DMS79 (cell line): ENCODE data around the gene GKAP1.
A peak's percentile ranks its signal among the peaks of the same experiment; 100 is the strongest.
"Not testable (repeated sequence)": the region's sequence is repeated elsewhere in the genome, so short reads cannot be mapped to it uniquely, and the experiment has no call there.

Experiments
- DNase-seq: peaks from one replicate; lab custom pipeline; 2025; lab: John Stamatoyannopoulos, UW

GKAP1 gene

DNA sequence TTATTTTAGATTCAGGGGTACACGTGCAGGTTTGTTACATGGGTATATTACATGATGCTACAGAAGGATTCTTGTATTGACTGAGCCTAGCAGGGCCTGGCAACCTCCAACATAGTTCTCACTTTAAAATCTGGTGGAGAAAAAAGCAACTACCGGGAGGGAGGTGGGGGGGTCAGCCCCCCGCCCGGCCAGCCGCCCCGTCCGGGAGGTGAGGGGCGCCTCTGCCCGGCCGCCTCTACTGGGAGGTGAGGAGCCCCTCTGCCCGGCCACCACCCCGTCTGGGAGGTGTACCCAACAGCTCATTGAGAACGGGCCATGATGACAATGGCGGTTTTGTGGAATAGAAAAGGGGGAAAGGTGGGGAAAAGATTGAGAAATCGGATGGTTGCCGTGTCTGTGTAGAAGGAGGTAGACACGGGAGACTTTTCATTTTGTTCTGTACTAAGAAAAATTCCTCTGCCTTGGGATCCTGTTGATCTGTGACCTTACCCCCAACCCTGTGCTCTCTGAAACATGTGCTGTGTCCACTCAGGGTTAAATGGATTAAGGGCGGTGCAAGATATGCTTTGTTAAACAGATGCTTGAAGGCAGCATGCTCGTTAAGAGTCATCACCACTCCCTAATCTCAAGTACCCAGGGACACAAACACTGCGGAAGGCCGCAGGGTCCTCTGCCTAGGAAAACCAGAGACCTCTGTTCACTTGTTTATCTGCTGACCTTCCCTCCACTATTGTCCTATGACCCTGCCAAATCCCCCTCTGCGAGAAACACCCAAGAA lies 88.8 kb downstream of the GKAP1 start:
- not testable (repeated sequence) for DNase-seq

DNA sequence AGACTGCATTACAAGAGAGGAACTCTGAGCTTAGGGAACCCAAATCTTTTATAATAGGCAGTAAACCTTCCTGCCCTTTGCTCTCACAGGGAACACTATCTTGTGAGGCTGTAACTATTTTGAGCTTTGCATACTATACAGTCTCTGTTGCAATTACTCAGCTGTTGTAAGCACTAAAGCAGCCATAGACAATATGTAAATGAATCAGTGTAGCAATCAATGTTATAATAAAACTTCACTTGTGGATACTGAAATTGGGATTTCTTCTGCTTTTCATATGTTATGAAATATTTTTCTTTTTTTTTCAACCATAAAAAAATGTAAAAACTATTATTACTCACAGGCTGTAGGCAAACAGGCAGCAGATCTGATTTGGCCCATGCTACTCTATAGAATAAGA lies 93.1 kb downstream of the GKAP1 start:
- DNase-seq = no peak

DNA sequence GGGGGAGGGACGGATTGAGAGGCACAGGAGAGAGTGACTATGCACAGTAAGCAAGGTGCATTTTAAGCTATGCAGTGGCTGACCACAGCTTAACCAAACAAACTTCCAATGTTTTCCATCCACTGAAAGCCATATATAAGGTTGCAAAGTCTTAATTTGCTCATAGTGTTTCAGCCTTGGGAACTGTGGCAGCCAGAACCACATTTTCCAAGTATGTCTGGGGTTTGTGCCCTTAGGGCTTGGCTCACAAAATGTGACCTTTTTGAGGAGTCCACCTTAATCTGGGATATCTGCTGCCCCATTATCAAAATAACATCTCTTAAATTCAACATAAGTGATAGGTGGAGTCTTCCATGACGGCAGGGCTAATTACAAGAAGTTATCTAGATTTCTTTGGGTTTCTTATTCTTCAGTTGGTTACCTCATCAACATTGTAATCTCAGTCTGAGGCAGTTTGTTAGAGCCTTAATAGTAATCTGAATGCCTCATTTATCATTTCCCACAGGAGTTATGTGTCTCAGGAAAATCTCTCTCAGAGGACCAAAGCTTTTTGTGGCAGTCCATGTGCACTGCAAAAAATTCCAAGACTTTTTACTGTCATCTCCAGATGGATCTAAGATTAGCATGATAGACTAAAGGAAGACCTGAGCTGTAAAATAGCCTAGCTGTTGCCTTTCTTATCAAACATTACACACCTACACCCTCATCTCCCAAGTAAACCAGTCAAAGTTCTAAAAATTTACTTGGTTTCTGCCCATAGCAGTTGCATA lies 94.7 kb downstream of the GKAP1 start:
- DNase-seq = no peak

DNA sequence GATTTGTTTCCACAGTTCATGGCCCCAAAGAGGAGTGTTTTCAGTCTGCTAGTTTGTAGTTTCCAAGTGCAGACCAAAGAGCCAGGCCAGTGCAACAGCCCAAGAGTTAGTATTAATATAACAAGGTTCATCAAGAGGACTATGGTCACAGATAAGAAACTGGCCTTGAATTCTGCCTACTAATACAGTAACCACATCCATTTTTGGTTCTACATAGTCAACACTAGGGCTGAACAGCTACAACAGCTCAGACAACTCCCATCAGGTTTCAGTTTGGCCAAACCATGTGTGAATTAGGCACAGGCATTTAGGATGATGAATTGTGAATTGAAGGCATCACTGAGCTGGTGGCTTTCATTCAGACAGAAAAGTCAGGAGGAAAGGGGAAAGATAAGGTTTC lies 96.1 kb downstream of the GKAP1 start:
- DNase-seq = no peak

DNA sequence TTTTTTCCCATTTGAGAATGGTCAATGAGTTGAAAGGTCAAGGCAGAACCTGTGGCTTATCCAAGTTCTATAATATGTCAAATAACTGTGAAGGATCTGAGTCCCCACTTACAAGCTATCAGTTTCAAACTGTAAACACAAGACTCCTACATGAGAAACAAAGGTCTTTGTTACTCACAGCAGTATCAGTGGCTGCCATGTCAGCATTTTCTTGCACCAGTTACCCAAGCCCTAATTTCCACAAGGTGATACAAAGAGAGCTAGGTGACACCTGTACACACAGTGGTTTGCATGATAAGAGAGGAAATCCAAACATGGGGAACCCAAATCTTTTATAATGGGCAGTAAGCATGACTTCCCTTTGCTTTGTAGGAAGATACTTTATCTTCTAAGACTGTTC lies 101.8 kb downstream of the GKAP1 start:
- DNase-seq = no peak

DNA sequence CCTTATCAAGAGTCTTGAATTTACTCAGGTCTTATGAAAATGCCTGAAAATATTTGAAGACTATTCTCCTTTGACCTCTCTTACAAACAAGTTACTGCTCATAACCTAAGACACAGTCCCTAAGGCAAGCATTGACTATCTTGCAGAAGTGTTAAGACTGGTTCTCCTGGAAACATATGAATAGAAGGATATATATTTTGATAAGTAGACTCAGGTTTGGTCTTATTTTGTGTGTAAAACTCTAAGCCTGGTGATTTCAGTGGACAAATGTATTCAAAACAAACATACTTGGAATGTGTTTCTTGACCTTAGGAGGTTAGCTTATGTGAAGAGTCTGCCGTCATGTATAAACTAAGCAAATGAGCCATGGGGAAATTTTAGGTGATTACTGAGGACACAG lies 102.3 kb downstream of the GKAP1 start:
- no peak for DNase-seq

DNA sequence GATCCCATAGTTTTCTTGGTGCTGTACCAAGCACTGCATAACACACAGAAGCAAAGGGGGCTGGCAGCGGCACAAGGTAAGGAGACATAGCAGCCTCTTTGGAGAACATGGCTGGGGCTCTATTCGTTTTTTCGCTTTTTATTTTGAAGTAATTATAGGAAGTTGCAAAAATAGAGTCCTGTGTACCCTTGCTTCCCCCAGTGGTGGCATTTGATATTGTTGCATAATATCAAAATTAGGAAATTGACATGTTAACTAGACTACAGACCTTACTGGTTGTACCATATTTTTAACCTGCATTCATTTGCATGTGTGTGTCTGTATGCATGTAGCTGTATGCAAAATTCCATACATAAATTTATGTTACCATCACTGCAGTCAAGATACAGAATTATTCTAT lies 103.2 kb downstream of the GKAP1 start:
- no peak for DNase-seq

DNA sequence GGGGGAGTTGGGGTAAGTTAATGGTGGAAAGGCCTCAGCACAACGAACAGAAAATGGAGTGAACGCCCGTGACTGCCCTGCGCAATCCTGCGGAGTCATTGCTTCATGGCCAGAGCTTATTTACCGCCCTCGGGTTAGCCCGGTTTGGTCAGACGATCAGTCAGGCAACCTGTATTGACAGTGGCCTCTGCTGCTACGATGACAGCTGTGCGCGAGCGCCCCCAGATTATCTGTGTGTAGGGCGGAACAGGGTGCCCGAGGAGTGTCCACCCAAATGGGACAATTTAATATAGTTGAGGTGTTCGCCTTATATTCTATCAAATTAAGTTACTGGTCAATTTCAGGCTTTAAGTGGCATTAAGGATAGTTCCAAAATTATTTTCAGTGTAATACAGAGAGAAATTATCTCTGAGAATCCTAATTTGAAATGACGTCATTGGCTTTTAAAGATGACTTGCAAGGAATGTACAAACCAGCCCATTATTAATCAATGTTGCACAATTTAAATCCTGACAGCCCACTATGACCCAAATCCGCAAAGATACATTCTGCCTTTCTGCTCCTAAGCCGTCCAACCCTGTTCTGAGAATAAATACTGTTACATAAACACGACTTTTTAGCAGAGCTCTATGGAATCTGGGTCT lies 108.9 kb downstream of the GKAP1 start:
- no peak for DNase-seq

DNA sequence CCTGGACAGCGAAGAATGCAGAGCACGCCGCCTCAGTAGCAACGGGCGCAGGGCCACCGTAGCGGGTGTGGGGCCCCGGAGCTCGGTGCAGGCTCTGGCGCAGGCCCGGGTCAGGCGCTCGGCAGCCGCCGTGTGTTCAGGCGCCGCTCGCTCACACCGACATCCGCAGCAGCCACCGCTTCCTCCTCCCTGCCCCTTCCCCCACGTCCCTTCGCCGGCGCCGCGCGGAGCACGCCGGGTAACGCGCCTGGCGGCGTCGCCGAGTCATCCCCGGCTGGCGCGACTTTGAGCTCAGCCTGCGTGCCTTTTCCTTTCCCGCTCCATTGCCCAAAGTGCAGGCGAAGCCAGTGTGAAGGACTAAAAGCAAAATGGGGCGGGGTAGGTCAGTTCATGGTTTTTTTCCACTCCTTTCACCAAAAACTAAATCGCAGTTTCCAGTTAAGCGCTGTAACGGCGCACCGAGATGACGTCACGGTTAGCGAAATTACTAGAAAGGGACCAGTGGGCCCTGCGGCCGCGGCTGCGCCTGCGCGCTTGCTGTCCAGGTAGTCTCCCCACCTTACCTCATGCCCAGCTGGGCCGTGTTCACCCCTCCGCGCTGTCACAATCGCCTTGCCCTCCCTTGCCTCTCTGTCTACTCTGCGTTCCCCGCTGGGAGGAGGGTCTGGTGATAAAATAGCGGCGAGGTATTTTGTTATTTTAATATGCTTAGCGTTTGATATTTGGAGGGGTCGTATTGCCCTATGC lies 109.6 kb downstream of the GKAP1 start, which contains the start of gene UBQLN1:
TSS of gene UBQLN1 (minus strand) at position 191 of the 747 bp plus-strand sequence. CDS start 279 bp downstream, outside the sequence.
- DNase-seq = peak; percentile 61

DNA sequence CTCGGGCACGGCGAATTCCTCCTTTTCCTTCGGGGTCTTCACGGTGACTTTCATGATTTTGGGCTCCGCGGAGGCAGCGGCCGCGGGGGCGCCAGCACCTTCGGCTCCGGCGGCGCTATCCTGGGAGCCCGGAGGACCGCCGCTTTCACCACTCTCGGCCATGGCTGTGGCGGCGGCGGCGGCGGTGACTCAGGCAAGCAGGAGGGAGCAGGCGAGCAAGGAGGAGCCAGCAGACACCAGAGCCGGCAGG lies 110.1 kb downstream of the GKAP1 start:
- no peak for DNase-seq

DNA sequence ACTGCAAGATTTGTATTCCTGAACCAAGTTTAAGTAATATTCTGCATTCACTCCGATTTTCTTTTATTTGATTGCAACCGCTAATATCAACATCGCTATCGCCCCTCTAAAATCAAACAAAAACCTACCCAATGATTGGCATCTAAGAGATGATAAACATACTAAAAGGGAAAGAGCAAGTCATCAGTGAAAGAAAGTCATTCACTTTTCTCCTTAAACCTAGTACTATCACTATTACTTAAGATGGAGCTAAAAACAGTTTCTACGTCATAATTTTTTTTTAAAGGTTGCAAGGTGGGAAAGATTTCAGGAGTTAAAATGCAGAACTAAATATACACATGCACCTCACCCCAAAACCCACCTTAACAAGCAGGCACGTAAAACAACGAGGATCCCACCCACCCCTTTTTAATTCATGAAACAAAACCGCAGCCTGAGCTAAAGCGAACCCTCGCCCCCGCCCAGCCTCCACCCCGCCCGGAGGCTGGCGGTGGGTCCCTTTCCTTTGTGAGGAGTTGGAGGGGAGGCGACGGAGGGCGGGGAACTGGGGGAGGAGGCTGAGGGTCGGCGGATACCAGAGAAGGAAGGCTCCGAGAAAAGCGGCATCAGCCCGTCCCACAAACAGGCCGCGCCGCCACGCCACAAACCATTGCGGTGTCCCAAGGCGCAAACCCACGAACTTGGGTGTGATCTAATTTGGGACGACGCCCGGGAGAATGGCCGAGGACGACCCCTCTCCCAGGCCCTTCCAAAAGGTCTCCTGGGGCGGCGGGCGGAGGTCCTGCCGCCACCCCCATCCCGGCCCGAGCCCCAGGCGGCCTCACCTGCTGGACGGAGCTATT lies 110.7 kb downstream of the GKAP1 start:
- no peak for DNase-seq

DNA sequence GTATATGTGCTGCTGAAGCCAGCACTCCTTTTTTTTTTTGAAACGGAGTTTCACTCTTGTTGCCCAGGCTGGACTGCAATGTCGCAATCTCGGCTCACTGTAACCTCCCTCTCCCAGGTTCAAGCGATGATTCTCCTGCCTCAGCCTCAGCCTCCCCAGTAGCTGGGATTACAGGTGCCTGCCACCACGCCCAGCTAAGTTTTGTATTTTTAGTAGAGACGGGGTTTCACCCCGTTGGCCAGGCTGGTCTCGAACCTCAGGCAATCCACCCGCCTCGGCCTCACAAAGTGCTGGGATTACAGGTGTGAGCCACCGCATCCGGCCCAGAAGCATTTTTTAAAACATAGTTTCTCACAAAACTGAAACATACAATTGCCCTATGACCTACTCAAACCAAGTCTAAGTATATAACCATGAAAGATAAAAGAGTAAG lies 112.3 kb downstream of the GKAP1 start:
- not testable (repeated sequence) for DNase-seq

DNA sequence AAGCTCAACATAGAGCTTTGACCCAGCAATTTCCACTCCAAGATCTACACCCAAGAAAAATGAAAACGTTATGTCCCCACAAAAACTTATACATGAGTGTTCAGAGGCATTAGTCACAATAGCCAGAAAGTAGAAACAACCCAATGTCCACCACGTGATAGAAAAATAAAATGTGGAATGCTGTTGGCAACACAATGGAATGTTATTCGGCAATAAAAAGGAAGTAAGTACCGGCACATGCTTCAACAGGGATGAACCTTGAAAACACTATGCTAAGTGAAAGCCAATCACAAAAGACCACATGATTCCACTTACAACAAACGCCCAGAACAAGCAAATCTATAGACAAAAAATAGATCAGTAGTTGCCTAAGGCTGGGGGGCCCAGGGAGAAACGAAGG lies 115.8 kb downstream of the GKAP1 start:
- no peak for DNase-seq

DNA sequence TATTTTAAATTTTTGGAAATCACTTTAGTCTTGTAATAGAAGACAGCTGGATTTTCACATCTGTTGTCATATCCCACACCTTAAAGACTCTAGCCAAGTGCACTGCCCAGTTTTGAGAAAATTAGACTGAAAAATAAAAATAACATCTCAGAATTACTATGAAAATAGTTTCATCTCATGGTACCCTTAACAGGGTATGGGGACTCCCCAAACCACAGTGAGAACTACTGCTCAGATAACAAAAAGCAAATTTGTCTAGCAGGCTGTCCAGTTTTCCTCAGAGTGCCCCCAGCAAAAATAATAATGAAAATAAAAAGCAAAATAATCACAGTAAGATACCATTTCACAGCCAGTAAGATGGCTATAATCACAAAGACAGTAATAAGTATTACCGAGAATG lies 116.3 kb downstream of the GKAP1 start:
- DNase-seq = no peak

DNA sequence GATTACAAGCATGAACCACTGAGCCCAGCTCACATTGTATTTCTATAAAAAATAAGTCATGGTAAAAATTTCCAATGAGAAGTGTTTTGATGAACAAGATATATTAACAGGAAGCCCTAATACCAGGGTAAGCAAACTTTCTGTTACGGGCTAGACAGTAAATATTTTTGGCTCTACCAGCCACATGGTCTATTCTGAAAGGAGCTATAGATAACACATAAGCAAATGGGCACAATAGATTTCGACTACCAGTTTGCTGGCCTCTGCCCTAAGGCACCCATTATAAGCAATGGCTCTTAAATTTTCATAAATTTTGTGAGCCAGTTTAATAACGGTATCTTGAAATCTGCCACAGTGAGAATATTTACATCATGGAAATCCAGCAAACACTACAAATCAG lies 118.0 kb downstream of the GKAP1 start:
- DNase-seq = no peak

DNA sequence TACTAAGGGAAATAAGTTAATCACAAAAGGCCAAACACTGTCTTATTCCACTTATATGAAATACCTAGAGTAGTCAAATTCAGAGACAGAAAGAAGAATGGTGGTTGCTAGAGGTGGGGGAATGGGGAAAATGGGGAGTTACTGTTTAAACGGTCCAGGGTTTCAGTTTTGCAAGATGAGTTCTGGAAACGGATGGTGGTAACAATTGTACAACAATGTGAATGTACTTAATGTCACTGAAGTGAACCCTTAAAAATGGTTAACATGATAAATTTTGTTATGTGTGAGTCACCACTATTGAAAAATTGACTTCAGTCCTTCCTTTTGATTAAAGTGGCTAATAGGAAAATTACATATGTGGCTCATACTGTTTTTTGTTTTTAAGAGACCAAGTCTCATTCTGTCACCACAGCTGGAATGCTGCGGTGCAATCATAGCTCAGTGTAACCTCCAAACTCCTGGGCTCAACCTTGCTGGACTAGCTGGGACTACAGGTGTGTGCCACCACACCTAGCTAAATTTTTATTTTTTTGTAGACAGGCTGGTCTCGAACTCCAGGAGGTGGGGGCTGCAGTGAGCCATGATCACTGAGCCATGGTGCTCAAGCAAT lies 118.5 kb downstream of the GKAP1 start:
- no peak for DNase-seq

DNA sequence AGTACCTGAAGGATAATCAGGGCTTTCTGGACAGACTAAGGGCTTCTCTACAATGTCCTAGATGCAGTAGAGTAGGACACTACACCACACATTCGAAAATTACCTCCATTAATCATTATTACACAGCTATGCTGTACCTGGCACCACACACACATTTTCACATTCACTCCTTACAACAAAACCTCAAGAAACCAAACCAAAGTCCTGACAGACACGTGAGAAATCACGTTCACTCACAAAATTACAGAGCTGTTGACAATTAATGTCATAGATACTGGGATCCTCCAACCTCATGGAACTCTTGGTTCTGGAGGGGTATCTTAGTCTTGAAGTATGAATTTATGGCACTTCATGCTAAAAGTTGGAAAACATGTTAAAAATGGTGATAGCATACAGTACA lies 126.1 kb downstream of the GKAP1 start:
- no peak for DNase-seq
